KMS-11 (cell line): ENCODE results near the gene CENPVL2.
"Not testable (repeated sequence)": the region's sequence is repeated elsewhere in the genome, so short reads cannot be mapped to it uniquely, and the experiment has no call there.

Experiments used
- H2AFZ ChIP-seq: fragments of 200-600 bp; sonication (generic); 2 replicates; pipeline ENCODE4 v1.6.1; 2016; ENCODE audit warnings: antibody characterized with exemption, mixed run types, low read depth
- H3K27ac ChIP-seq: fragments of 200-600 bp; sonication (generic); 2 replicates; pipeline ENCODE4 v1.6.1; 2016; ENCODE audit warnings: mild to moderate bottlenecking, mixed run types
- H3K27me3 ChIP-seq: fragments of 200-600 bp; sonication (generic); 2 replicates; pipeline ENCODE4 v1.6.1; 2017; ENCODE audit warnings: mild to moderate bottlenecking, low read depth, mixed run types, moderate library complexity; ENCODE audit not compliant: insufficient read depth
- H3K36me3 ChIP-seq: fragments of 200-600 bp; sonication (generic); 2 replicates; pipeline ENCODE4 v1.6.1; 2017; ENCODE audit warnings: mild to moderate bottlenecking, mixed run types; ENCODE audit not compliant: insufficient read depth
- H3K4me1 ChIP-seq: fragments of 200-600 bp; sonication (generic); 2 replicates; pipeline ENCODE4 v1.6.1; 2016; ENCODE audit warnings: mild to moderate bottlenecking, low read depth, mixed run types; ENCODE audit not compliant: poor library complexity, severe bottlenecking
- H3K4me2 ChIP-seq: fragments of 200-600 bp; sonication (generic); 2 replicates; pipeline ENCODE4 v1.7.0; 2016; ENCODE audit warnings: mild to moderate bottlenecking, mixed run types
- H3K4me3 ChIP-seq: fragments of 200-600 bp; sonication (generic); IDR thresholded peaks from 2 replicates; pipeline ENCODE4 v1.6.1; 2017; ENCODE audit warnings: low read depth, low read length, mixed read lengths; ENCODE audit not compliant: insufficient read depth
- H3K79me2 ChIP-seq: fragments of 200-600 bp; sonication (generic); 2 replicates; pipeline ENCODE4 v1.6.1; 2016; ENCODE audit warnings: low read depth, mixed run types; ENCODE audit not compliant: insufficient read depth
- H3K9ac ChIP-seq: fragments of 200-600 bp; sonication (generic); 2 replicates; pipeline ENCODE4 v1.6.1; 2016; ENCODE audit warnings: mild to moderate bottlenecking, mixed run types
- H4K20me1 ChIP-seq: fragments of 200-600 bp; sonication (generic); 2 replicates; pipeline ENCODE4 v1.6.1; 2016; ENCODE audit warnings: mild to moderate bottlenecking, mixed run types; ENCODE audit not compliant: insufficient read depth
- CTCF ChIP-seq: fragments of 200-600 bp; sonication (generic); conservative IDR thresholded peaks from 2 replicates; pipeline ENCODE4 v1.6.1; 2017; ENCODE audit warnings: low read depth, mild to moderate bottlenecking, antibody characterized with exemption, low read length, moderate library complexity, mixed read lengths

The CENPVL2 gene

DNA sequence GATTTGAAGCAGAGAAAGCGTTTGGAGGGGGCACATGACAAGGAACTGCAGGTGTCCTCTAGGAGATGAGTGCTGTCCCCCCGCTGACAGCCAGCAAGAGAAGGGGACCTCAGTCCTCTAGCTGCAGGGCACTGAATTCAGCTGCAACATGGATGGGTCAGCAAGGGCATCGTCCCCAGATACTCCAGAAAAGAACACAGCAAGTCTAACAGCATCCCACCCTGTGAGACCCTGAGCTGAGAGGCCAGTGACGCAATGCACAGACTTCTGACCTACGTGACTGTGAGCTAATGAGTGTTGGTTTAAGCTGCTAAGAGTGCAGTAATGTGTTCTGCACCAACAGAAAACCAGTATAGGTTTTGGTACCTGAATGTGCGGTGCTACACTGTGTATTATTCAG, 11.6 kb upstream of the CENPVL2 start:
- no peak for TF ChIP-seq CTCF
- H2AFZ ChIP-seq: no peak overlapping the region
- H3K4me2 ChIP-seq: no peak overlapping the region
- no peak overlapping the region for H3K4me3 ChIP-seq
- H3K79me2 ChIP-seq: no peaks in the 10 kb centered on the region
- H3K27ac ChIP-seq: no peak overlapping the region
- no peaks in the 10 kb centered on the region for H3K36me3 ChIP-seq
- H3K27me3 ChIP-seq: no peaks in the 10 kb centered on the region
- no peak overlapping the region for H3K9ac ChIP-seq
- no peaks in the 10 kb centered on the region for H3K4me1 ChIP-seq
- no peaks in the 10 kb centered on the region for H4K20me1 ChIP-seq

DNA sequence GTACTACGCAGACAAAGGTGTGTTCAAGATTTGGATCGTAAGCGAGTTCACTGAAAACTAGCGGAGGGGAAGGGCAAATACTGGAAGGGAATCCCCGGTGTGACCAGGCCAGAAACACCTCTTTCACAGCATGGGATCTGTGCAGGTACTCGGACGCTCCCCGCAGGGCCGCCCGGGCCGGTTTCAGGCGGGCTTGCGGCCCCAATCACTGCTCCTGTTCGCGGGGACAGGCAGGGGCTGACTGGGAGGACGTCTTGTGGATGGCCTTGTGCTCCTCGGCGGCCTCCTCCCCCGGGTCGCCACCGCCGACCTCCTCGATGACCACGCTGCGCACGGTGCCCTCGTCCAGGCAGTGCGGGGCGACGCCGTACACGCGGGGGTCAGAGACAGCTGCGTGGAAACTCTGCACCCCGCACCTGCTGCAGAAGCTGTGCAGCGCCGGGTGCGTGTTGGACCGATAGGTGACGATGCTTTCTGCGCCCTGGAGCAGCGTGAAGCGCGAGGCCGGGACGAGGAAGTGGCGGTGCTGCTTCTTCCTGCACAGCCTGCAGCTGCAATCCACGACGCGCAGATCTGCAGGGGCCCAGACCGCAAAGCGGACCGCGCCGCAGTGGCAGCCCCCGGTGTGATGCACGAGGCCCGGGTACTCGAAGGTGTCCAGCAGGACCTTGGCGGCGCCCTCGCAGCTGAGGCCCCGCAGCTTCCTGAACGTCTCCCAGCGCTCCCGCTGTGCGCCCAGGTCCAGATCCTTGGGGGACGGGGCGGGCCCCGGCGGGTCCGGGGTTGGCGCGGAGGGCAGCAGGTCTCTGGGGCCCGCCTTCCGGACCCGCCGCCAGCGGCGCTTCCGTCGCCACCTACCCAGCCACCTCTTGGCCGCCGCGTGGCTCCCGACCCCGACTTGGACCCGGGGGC, 567 bp downstream of the CENPVL2 start:
- not testable (repeated sequence) for H3K4me3 ChIP-seq, H3K36me3 ChIP-seq, H2AFZ ChIP-seq, H3K4me1 ChIP-seq, H3K9ac ChIP-seq, H3K4me2 ChIP-seq, H3K27ac ChIP-seq, H3K79me2 ChIP-seq, H4K20me1 ChIP-seq, H3K27me3 ChIP-seq

- not testable (repeated sequence) for H3K9ac ChIP-seq, H4K20me1 ChIP-seq, H3K27me3 ChIP-seq, H3K36me3 ChIP-seq, H3K27ac ChIP-seq, H2AFZ ChIP-seq, H3K79me2 ChIP-seq, H3K4me2 ChIP-seq, H3K4me3 ChIP-seq, H3K4me1 ChIP-seq
Observed at GRCh38 chrX:51679689-51680433, 2.8 kb downstream of the CENPVL2 start.

GRCh38 chrX:51665981-51666380, 16.6 kb downstream of the CENPVL2 start:
- H3K27me3 ChIP-seq: no peaks in the 10 kb centered on the region
- no peaks in the 10 kb centered on the region for H3K4me1 ChIP-seq
- H4K20me1 ChIP-seq: no peaks in the 10 kb centered on the region
- H3K79me2 ChIP-seq: no peaks in the 10 kb centered on the region
- no peaks in the 10 kb centered on the region for H3K36me3 ChIP-seq
- no peak overlapping the region for H3K4me3 ChIP-seq
- no peak for TF ChIP-seq CTCF
- H3K4me2 ChIP-seq: no peak overlapping the region
- no peak overlapping the region for H2AFZ ChIP-seq
- no peak overlapping the region for H3K9ac ChIP-seq
- no peak overlapping the region for H3K27ac ChIP-seq

GRCh38 chrX:51643377-51643776, 39.3 kb downstream of the CENPVL2 start:
- no peak for TF ChIP-seq CTCF
- Histone ChIP-seq H3K4me3 (no peak overlapping the region), H4K20me1 (no peaks in the 10 kb centered on the region), H3K36me3 (no peaks in the 10 kb centered on the region), H3K79me2 (no peaks in the 10 kb centered on the region), H3K27me3 (no peaks in the 10 kb centered on the region), H3K9ac (no peak overlapping the region), H3K4me1 (no peaks in the 10 kb centered on the region), H3K4me2 (no peak overlapping the region), H3K27ac (no peak overlapping the region), H2AFZ (no peak overlapping the region)
